SK-N-SH treated with all-trans-retinoic acid at 6 μM for 48 hours (cell line): ENCODE data around the gene CRMP1.

Source experiments
- CSDC2 ChIP-seq: fragments of 250-450 bp; sonication (Bioruptor Pico); IDR thresholded peaks from 2 replicates; pipeline ENCODE4 v1.5.0; 2020; ENCODE audit warnings: mild to moderate bottlenecking, moderate library complexity
- TOX ChIP-seq: fragments of 250-450 bp; sonication (Bioruptor Pico); IDR thresholded peaks from 2 replicates; pipeline ENCODE4 v1.8.0; 2021; ENCODE audit warnings: mild to moderate bottlenecking, moderate library complexity, borderline replicate concordance
- ZNF565 ChIP-seq: fragments of 450-650 bp; formaldehyde crosslinking; conservative IDR thresholded peaks from 2 replicates; pipeline ENCODE4 v1.5.0; 2020; ENCODE audit warnings: low read depth, mild to moderate bottlenecking, moderate library complexity
- TF ChIP-seq, protein P1 (sequence below): fragments of 250-450 bp; sonication (Bioruptor Pico); IDR thresholded peaks from 2 replicates; pipeline ENCODE4 v1.5.1; 2021; ENCODE audit warnings: mild to moderate bottlenecking, moderate library complexity

DNA sequence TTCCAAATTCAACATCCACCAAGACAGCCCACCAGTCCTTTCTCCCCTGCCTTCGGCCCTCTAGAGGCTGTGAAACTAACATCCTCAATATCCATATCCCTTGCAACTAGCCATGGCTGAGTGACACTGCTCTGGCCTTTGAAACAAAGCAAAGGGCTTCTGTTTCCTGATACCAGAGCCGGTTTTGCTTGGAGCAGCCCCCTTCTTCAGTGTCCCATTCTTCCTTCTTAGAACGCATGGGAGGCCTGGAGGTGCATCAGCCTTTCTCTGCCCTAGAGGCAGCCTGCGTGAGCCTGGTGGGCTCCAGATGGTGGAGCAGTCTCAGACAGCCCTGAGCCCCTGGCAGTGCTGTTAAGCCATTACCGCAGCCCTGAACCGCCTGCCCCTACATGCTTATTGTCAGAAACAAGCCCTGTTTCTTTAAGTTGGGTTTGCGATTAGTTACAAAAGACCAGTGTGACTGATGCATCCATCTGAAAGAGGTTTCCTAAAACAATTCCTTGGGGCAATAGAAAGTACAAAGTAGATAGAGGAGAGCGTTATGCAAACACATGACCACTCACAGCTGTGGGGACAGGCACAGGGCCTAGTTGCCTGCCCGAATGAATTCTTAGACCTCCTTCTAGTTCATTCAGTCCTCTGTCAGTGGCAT lies 107.8 kb downstream of the CRMP1 start:
- TF ChIP-seq ZNF565 (CRISPR knock-in tag) = no peak
- TF ChIP-seq CSDC2 (CRISPR knock-in tag) = no peak
- TF ChIP-seq, protein P1, sequence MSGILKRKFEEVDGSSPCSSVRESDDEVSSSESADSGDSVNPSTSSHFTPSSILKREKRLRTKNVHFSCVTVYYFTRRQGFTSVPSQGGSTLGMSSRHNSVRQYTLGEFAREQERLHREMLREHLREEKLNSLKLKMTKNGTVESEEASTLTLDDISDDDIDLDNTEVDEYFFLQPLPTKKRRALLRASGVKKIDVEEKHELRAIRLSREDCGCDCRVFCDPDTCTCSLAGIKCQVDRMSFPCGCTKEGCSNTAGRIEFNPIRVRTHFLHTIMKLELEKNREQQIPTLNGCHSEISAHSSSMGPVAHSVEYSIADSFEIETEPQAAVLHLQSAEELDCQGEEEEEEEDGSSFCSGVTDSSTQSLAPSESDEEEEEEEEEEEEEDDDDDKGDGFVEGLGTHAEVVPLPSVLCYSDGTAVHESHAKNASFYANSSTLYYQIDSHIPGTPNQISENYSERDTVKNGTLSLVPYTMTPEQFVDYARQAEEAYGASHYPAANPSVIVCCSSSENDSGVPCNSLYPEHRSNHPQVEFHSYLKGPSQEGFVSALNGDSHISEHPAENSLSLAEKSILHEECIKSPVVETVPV (CRISPR knock-in tag) = no peak
- no peak for TF ChIP-seq TOX (CRISPR knock-in tag)
